Measurements from ENCODE around the gene GRIN3A.

Gene GRIN3A

GRCh38 chr9:101705135-101705661, 33.2 kb downstream of the GRIN3A start:
- peak; percentile 15 for DNase-seq (ENCODE audit: low spot score)

GRCh38 chr9:101702257-101702656, 36.2 kb downstream of the GRIN3A start:
- no peak for DNase-seq (ENCODE audit: low spot score)

DNA sequence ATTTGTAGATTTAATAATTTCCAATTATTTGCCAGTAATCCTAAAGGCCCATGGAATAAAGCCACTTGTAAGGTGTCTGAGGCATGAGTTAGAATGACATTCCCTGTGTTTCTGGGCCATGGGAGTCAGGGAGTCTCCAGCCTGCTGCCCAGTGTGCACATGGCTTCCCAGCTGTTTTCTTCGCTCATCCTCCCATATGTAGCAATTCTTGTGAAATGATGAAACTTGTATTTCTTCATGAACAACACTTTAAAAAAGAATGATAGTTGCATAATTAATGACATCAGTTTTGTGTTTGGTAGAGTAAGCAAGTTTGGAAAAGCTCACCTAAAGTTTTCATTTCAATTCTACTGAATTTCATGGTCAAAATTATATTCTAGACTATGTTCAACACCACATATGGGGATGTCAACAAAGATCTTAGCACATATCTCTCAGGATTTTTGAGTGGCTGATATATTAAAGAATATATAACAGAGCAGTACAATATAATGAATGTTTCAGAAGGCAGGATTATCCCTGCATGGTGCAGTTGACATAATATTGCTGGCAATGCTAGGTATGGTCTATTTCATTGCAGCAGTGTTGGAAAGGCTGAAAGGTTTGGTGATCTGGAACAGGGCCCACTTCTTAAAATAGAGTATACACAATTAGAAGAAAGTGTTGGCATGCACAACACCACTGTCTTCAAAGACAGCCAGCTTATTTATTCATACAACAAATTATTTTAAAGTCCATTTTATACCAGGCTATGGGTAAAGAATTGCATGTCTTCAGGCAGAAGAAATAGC, 44.7 kb downstream of the GRIN3A start:
- no peak for DNase-seq (ENCODE audit: low spot score)

DNA sequence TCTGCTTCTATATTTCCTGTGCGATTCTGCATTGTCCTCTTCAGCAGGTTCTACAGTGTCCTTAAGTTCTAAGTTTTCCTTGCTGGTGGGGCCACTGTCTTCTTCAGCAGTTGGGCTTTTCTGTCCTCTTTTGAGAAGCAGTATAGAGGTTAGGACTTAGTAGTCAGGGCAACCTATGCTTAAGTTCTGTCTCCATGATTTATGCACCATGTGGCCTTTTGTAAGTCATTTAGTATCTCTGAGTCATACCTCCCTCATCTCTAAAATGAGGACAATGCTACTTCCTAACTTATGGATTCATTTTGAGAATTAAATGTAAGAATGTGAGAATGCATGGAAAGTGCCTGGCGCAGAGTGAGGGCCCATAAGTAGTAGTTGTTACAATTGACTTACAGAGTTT, 46.8 kb downstream of the GRIN3A start:
- DNase-seq (ENCODE audit: low spot score), result no peak

DNA sequence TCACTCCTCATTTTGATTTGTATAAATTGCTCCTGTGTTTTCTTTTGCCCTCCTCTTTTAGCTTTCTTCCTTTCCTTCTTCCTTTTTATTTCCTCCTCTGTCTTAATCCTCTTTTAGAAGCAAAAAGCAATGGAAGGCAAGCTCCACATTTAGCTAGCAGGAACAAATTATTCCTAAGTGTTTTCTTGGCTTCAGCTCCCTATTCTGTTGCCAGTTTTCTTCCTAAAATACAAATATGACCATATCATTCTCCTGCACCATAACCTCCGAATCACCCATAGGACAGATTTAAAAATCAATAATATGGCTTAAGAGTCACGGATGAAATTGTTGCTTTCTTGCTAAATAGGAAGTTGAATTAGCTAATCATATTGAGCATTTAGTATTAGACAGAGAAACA, 49.4 kb downstream of the GRIN3A start:
- no peak for DNase-seq (ENCODE audit: low spot score)

- DNase-seq (ENCODE audit: low spot score), result no peak
Observed at GRCh38 chr9:101684665-101685064, 53.8 kb downstream of the GRIN3A start.

DNA sequence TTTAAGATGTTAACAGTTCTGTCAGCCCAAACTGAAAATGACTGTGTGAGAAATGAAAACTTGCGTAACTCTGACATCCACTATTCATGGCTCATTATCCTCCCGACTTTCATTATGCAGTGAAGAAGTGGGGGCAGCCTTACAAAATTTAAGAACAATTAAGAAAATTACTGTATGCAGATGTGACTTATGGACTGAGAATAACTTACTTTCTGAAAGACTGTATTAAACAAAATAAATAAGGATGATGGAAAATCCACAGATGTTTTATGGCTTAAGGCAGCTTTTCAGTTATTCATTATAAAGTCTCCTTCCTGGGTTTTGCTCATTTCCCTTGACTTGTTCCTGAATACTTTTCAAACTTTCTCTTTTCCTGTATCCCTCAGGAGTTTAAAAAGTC, 55.2 kb downstream of the GRIN3A start:
- DNase-seq (ENCODE audit: low spot score), result no peak

GRCh38 chr9:101677861-101678260, 60.6 kb downstream of the GRIN3A start:
- DNase-seq (ENCODE audit: low spot score), result no peak

DNA sequence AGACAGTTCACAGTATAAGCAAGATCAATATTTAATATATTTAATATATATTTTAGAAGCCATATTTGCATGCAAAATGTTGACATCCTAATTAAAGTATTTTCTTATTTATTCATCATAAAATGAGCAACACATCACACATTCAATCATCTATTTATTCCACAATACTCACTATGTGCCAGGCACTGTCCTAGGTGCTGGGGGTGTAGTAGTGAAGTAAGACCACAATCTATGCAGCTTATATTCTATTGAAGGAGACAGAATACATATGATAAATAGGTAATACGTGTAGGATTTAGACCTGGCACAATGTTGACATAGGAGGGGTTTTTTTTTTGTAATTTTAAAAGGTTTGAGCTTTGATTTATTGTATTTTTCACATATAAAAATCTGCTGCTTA, 63.1 kb downstream of the GRIN3A start:
- no peak for DNase-seq (ENCODE audit: low spot score)

- DNase-seq (ENCODE audit: low spot score), result no peak
Observed at GRCh38 chr9:101674165-101674564, 64.3 kb downstream of the GRIN3A start.

GRCh38 chr9:101673642-101674041, 64.8 kb downstream of the GRIN3A start:
- no peak for DNase-seq (ENCODE audit: low spot score)

DNA sequence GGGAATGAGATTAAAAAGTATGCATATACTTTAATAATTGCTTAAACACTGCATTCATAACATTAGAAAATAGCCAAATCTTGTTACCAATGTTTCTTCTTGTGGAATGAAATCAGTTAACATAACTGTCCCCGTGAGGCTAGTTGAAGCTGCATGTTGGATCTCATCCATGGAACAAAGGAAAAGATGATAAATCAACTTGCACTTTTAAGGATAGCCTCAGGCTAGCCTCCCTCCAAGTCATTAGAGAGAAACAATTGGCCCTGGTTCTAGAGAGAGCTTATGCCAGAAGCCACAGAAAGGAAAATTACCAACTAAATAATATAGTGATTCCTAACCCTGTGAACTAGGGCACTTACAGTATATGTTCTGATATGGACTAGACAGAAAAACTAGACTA, 66.9 kb downstream of the GRIN3A start:
- DNase-seq (ENCODE audit: low spot score), result no peak

- DNase-seq (ENCODE audit: low spot score), result no peak
Observed at GRCh38 chr9:101668421-101668820, 70.0 kb downstream of the GRIN3A start.

GRCh38 chr9:101664453-101664852, 74.0 kb downstream of the GRIN3A start:
- DNase-seq (ENCODE audit: low spot score), result no peak

DNA sequence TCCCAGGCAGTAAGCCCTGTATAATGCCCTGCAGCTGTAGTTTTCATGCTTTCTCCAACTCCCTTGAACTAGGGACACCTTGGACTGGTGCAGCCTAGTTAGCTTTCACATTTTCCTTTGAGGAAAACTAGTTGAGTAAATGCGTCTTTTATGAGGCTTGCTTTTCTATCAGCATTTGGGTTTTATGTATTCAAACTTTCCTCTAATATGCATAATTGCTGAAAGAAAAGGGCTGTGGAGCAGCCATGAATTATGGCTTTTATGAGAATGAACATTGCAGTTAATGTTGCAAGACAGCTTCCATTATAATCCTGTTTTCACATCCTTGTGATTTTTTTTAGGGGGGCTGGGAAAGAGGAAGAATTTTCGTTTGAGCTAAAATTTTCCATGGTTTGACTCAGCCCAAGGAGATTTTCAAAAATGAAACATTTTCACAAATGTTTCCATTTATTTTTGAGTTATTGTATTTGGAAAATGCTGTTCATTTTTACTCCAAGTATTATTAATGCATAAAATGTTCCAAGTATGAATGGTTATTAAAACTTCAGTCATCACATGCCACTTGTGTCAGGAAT, 85.8 kb downstream of the GRIN3A start:
- DNase-seq (ENCODE audit: low spot score), result no peak

GRCh38 chr9:101650142-101650541, 88.3 kb downstream of the GRIN3A start:
- no peak for DNase-seq (ENCODE audit: low spot score)

DNA sequence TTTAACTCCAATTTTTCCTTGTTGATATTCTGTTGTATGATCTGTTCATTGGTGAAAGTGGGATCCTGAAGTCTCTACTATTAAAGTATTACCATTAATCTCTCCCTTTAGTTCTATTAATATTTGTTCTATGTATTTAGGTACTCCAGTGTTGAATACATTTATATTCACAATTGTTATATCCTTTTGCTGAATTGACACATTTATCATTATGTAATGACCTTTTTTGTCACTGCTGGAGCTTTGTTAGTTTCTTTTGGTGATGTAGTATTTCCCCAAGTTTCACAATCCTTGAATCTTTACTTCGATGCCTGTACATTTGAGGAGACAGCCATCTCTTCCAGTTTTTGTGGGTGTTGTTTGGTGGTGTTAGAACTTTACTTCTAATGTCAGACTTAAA, 90.0 kb downstream of the GRIN3A start:
- no peak for DNase-seq (ENCODE audit: low spot score)

GRCh38 chr9:101639785-101640665, 98.4 kb downstream of the GRIN3A start:
- no peak for DNase-seq (ENCODE audit: low spot score)

DNA sequence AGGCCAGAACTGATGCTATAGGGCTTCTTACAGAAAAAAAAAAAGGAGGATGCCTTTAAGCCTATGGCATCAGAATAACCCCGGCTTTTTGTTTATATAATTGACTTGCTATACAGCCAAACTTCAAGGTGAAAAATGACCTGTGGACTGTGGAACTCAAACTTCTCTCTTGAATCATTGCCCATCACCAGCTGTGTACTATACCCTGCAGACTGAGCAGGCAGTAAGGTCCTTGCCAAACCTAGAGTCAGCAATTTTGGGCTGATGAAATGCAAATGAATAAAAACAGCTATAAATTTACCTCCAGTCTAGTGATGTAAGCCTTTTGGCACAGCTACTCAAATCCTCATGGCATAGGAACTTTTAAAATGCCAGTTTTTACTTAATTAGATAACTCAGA, 99.1 kb downstream of the GRIN3A start:
- no peak for DNase-seq (ENCODE audit: low spot score)

DNA sequence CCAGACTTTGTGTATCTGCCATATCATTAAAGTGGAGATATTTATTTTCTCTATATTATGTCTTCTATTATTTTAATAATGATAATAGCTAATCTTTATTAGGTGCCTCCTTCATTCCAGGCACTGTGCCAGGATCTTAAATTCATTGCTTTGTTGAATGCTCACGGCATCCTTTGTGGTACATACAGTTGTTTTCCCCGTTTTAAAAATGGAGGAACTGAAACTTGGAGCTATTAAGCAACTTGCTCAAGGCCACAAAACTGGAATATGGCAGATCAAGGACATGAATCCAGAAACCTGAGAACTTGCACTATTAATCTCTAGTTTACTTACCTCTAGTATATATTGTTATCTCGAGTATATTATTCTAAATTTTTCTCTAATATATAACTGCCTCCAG, 102.2 kb downstream of the GRIN3A start:
- DNase-seq (ENCODE audit: low spot score), result no peak

DNA sequence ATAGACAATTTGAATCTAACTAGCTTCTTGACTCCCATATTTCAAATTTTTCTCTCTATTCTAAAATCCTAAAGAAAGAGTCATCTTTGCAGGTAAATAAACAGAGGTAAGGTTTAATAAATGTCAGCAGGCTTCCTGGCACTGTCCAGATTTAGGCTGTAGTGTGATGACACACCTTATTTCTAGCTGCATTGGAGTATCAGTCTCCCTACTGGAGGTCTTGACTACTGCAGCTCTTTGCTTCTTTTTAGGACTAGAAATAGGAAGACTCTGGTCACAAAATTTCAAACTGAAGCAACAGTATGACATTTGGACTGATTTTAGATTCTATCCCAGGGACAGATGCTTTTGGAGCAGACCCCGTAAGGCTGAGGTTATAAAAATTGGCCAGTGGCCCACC, 103.0 kb downstream of the GRIN3A start:
- no peak for DNase-seq (ENCODE audit: low spot score)

DNA sequence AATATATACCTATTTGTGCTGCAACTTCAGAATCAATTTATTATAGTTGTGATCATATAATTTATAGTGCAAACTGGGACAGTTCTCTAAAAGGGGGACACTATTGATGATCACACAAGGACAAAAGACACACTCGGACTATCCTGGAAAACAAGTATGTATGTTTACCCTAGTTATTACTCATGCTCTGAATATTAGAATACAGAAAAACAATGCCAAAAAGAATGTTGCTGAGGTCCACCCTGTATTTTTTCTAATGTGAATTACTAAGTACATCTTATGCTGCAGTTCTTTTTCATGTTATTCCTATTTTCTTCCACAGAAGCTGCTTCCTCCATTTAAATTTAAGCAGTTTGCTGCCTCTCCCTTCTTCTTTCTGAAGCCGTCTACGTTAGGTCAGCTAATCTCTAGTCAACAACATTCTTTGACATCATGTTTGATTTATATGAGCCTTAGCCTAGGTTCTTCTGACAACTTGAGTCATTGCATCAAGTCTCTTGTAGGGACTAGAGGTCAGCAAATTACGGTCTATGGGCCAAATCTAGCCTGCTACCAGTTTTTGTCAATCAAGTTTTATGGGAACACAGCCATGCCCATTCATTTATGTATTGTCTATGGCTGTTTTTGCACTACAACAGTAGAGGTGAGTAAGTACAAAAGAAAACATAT, 103.6 kb downstream of the GRIN3A start:
- no peak for DNase-seq (ENCODE audit: low spot score)

Data from activated CD4-positive, alpha-beta T cell treated with anti-CD3 and anti-CD28 coated beads, Interleukin-2, Interleukin-4, amounts not matched to agents 100 ng/mL and 50 ng/mL, durations not matched to agents 16 hours and 8 hours (primary cell).